ENCODE results near the gene FGD1.

DNA sequence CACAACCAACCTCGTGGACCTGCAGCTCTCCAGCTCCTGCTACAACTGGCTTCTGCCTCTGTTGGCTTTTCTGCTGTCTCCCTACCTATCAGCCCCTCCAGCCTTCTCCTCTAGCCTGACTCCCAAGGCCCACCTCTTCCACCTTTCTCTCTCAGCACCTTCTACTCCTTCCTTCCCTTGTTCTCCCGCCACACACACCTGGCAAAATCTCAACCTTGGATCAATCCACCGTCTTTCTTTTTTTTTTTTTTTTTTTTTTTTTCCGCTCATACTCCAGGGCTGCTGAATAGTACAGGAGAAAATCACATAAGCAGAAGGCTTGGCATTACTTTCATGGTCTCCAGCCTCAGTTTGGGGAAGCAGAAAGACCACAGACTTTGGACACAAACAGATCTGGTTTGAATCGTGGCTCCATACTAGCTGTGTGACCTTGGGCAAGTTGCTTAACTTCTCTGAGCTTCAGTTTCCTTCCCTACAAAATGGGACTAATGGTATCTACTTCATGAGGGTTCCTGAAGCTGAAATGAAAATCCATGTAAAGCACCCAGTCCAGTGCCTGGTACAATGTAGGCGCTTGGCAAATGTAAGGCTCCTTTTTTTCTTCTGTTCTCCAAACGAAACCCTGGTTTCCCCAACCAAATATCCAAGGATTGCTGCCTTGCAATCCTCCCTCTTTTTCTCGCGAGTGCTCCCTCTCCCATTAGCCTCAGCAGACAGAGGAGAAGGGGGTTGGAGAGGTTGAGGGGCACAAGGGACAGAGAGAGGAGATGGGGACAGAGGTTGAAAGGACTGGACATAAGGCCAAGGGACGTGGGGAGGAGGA, 1.7 kb downstream of the FGD1 start:
- TF ChIP-seq POLR2A (IDR thresholded peaks at IDR 0.05) (no peak), CTCF (IDR thresholded peaks at IDR 0.05) (no peak), POLR2AphosphoS5 (IDR thresholded peaks at IDR 0.05) (no peak)
